GM19239 (cell line): Measurements from ENCODE around the gene RAD51AP1.

Experiments
- DNase-seq: peaks from one replicate; pipeline ENCODE4 v3.0.0; 2011; ENCODE audit warnings: low spot score; ENCODE audit not compliant: insufficient read length
- FAIRE-seq: peaks from 2 replicates; lab custom pipeline; 2011; peaks lifted over from hg19 to GRCh38; lab: Jason Lieb, UNC

RAD51AP1 gene

GRCh38 chr12:4586500-4586899 is 47.8 kb downstream of the RAD51AP1 start:
- FAIRE-seq, result no peak
- no peak for DNase-seq

DNA sequence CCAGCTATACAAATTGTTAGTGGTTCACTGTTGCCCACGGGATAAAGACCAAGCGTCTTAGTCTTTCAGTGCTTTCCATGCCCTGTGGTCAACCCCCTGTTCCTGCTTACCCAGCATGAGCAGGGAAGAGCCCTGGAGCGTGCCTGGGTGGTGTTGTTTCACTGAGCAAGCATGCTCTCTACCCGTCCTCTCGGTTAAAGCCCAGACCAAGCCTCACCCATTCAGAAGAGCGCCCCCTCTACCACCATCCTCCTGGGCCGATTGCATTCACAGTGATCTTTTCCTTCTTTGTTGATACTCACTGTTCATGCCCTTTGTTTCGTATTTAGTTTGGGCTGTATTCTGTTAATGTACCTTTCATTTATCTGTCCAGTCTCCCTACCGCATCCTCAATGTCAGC is 48.4 kb downstream of the RAD51AP1 start:
- FAIRE-seq, result no peak

DNA sequence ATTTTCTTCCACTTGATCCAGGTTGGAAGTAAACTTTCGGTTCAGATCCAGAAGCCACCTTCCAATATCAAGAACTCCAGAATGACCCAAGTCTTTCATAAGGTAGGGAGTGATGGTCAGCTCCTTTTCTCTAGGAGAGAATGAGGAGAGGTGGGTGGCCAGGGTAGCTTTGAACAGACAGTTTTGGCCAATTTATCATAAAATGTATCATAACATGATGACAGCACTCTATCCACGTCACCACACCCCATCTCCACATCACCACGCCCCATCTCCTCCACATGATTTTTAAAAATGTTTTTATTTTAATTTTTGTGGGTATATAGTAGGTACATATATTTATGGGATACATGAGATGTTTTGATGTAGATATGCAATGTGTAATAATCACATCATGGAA is 50.2 kb downstream of the RAD51AP1 start:
- FAIRE-seq (no peak), DNase-seq (no peak)

More for the DNA sequence above, 48.4 kb downstream of the RAD51AP1 start:
- DNase-seq, result no peak

GRCh38 chr12:4589941-4590340 is 51.3 kb downstream of the RAD51AP1 start:
- DNase-seq, result no peak
- FAIRE-seq, result no peak

- FAIRE-seq, result no peak
- no peak for DNase-seq
Measured at GRCh38 chr12:4591180-4591687, 52.5 kb downstream of the RAD51AP1 start.

DNA sequence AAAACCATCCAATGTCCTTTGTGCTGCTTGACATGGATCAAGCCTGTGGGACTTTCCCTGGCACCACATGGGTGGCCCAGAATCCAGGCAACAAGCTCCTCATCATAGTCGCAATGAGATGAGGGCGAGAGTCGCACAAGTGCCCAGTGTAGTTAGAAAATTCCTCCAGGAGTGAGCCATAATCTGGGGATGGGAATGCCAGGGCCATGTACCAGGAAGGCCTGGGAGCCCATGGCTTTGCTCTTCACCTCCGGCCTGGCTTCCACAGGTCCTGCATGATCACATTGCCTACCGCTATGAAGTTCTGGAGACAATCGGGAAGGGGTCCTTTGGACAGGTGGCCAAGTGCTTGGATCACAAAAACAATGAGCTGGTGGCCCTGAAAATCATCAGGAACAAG is 57.2 kb downstream of the RAD51AP1 start:
- FAIRE-seq, result no peak
- no peak for DNase-seq

DNA sequence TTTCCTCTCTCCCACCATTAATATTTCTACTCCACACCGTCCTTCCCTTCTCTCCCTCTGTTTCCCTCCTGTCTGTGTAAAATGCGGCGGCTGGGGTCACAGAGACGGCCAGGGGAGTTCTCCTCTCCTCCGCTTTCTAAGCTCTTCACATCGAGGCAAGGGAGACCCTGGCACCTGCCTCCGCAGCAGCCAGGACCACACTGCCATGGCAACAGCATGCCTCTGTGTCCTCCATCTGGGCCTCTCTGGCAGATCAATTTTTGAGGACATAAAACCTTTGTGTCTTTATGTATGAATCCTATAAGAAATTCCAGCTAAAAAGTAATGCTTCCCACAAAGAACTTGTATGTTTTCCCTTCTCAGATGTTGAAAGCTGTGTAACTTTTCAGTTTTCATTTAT is 64.7 kb downstream of the RAD51AP1 start:
- FAIRE-seq (no peak), DNase-seq (no peak)

- no peak for DNase-seq
- no peak for FAIRE-seq
Measured at GRCh38 chr12:4603946-4604345, 65.3 kb downstream of the RAD51AP1 start.

DNA sequence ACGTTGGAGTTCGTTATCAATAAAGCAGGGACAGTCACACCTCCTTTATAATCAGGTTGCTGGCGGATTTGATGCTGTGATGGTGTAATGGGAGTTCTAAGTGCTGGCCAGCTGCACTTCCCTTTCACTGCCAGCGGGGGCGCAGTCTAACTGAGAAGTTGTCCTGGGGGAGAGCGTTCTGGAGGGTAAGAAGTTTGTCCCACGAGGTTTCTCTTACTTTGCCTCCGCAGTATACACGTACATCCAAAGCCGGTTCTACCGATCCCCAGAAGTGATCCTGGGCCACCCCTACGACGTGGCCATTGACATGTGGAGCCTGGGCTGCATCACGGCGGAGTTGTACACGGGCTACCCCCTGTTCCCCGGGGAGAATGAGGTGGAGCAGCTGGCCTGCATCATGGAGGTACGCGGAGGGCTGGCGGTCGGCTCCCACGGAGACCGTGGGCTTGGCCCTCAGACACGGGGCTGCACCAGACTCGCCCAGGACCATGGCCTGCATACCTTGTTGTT is 66.0 kb downstream of the RAD51AP1 start:
- peak; percentile 74 for DNase-seq
- peak; percentile 99 for FAIRE-seq

DNA sequence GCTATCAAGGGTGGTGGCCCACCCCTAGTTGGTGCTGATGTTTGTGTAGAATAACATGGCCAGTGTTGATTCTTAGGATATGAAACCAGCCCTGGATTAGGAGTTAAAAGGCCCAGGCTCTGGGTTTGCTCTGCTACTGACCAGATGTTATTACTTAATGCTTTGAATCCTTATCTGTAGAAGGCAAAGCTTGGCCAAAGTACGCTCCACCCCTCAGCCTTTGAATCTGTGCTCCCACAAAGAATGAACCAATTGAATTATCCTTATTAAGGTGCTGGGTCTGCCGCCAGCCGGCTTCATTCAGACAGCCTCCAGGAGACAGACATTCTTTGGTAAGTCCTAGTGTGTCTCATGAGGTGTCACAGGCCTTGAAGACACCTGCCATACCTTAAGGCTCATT is 68.4 kb downstream of the RAD51AP1 start:
- FAIRE-seq (no peak), DNase-seq (no peak)

DNA sequence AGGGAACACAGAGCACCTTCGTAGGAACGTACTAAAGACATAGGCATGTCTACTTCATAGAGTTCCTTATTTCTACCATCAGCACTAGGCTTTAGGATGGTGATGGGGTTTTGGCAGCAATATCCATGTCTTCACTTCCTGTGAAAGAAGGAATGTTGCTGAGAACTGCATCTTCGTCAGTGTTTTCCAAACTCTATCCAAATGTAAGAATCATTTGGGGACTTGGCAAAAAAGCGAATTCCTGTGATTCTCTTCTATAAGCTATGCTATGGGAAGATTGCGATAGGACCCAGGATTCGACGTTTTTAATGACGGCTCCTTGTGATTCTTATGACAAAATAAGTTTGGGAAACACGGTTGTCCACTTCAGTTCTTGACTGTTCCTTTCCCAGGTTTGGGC is 70.4 kb downstream of the RAD51AP1 start:
- no peak for DNase-seq

More for the DNA sequence above, 70.4 kb downstream of the RAD51AP1 start:
- FAIRE-seq, result no peak
